ENCODE results near the gene TM9SF4.

TM9SF4 gene, protein sequence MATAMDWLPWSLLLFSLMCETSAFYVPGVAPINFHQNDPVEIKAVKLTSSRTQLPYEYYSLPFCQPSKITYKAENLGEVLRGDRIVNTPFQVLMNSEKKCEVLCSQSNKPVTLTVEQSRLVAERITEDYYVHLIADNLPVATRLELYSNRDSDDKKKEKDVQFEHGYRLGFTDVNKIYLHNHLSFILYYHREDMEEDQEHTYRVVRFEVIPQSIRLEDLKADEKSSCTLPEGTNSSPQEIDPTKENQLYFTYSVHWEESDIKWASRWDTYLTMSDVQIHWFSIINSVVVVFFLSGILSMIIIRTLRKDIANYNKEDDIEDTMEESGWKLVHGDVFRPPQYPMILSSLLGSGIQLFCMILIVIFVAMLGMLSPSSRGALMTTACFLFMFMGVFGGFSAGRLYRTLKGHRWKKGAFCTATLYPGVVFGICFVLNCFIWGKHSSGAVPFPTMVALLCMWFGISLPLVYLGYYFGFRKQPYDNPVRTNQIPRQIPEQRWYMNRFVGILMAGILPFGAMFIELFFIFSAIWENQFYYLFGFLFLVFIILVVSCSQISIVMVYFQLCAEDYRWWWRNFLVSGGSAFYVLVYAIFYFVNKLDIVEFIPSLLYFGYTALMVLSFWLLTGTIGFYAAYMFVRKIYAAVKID

DNA sequence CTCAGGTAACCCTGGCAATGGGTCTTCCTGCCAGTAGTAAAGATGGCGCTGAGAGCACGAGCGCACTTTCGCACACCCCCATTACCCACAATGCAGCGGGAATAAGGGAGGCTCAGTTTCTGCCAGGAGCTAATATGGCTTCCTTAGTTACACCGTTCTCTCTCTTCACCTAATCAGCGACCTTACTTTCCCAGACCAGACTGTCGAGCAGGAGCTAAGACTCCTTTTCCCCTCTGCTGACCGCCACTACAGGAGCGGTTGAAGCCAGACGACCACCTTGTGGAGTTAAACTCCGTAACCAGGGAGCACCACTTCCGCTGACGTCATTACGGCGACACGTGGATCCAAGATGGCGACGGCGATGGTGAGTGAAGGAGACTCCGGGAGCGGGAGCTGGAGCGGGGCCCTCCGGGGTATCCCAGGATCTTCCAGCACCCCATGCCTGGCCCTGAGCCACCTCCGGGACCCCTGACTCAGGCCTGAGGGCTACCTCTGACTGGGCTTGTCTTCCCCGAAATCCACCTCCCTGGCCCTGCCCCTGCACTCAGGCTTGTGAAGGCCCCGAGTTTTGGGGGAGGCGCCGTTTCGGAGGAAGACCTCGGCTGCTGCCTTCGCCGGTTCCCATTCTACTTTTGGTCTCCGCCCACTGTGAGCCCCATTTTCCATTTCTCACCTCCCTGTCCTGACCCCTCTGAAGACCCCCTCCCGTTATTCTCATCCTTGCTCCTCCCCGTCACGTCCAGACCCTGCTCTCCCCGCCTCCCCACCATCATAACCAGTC lies at the start of gene TM9SF4:
TSS of gene TM9SF4 (plus strand) at position 323 of the 781 bp plus-strand sequence. CDS start at position 350, 27 bp downstream.
- H3K27ac ChIP-seq (ENCODE audit: low read depth in 2 of 2, low read length in 2 of 2) = peak within 1 kb of the TSS; percentile 96 to 99
- no peaks in the 10 kb centered on the region for H3K27me3 ChIP-seq (ENCODE audit: control insufficient read depth in 2 of 2, insufficient read depth in 2 of 2, low read length in 2 of 2)
- H3K9ac ChIP-seq (ENCODE audit: low read depth in 1 of 2, low read length in 2 of 2) = peak within 1 kb of the TSS; percentile 90 to 100
- H3K36me3 ChIP-seq (ENCODE audit: control insufficient read depth in 2 of 2, insufficient read depth in 2 of 2, low read length in 2 of 2) = peaks cover 0 to 2% of the 10 kb centered on the region in 2 donors
- no peaks in the 10 kb centered on the region for H3K9me3 ChIP-seq (ENCODE audit: control insufficient read depth in 2 of 2, low read length in 2 of 2)
- H3K4me3 ChIP-seq (ENCODE audit: low read length in 2 of 2) = peak within 1 kb of the TSS; percentile 100
- peaks cover 14 to 33% of the 10 kb centered on the region in 2 donors for H3K4me1 ChIP-seq (ENCODE audit: control insufficient read depth in 2 of 2, insufficient read depth in 2 of 2, low read length in 2 of 2)

DNA sequence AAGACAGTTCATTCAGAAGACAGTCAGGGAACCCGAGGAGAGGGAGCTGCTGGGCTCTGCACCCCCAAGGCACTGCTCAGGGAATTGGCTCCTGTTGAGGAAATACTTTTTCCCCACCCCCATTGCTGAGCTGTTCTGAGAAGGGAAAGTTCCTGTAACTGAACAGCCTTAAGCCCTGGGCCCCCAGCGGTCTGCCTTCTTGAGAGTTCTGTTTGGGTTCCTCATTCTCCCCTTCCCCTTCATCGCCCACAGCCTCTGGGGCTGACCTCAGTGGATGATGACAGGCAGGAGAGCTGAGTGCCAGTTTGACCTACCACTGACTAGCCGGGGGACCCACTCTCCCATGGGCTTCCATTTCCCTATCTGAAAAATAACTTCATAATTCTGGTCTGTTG lies 46.7 kb upstream of the TM9SF4 start:
- no peak overlapping the region for H3K9ac ChIP-seq (ENCODE audit: low read depth in 1 of 2, low read length in 2 of 2)

DNA sequence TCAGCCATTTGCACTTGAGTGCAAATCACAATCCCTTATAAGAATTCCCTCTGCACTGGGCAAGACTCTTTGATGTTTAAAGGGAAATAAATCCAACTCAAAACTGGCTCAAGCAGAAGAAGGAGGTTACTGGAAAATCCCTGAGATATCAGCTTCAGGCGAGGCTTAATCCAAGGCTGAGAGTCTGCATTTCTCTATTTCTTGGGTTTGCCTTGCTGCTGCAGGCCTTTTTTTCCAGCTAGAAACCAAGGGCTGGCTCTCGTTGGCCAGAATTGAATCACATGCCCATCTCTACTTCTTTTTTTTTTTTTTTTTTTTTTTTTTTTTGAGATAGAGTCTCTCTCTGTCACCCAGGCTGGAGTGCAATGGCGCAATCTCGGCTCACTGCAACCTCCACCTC lies 45.8 kb upstream of the TM9SF4 start:
- no peaks in the 10 kb centered on the region for H3K4me1 ChIP-seq (ENCODE audit: control insufficient read depth in 2 of 2, insufficient read depth in 2 of 2, low read length in 2 of 2)
- no peaks in the 10 kb centered on the region for H3K9me3 ChIP-seq (ENCODE audit: control insufficient read depth in 2 of 2, low read length in 2 of 2)
- H3K27ac ChIP-seq (ENCODE audit: low read depth in 2 of 2, low read length in 2 of 2) = peak overlapping the region in 1 of 2 donors; percentile 56

More for the DNA sequence above, 46.7 kb upstream of the TM9SF4 start:
- Histone ChIP-seq H3K27ac (ENCODE audit: low read depth in 2 of 2, low read length in 2 of 2) (peak overlapping the region in 1 of 2 donors; percentile 56), H3K4me3 (ENCODE audit: low read length in 2 of 2) (no peak overlapping the region), H3K36me3 (ENCODE audit: control insufficient read depth in 2 of 2, insufficient read depth in 2 of 2, low read length in 2 of 2) (no peaks in the 10 kb centered on the region), H3K9me3 (ENCODE audit: control insufficient read depth in 2 of 2, low read length in 2 of 2) (no peaks in the 10 kb centered on the region), H3K27me3 (ENCODE audit: control insufficient read depth in 2 of 2, insufficient read depth in 2 of 2, low read length in 2 of 2) (peaks cover 0 to 6% of the 10 kb centered on the region in 2 donors), H3K4me1 (ENCODE audit: control insufficient read depth in 2 of 2, insufficient read depth in 2 of 2, low read length in 2 of 2) (no peaks in the 10 kb centered on the region)

DNA sequence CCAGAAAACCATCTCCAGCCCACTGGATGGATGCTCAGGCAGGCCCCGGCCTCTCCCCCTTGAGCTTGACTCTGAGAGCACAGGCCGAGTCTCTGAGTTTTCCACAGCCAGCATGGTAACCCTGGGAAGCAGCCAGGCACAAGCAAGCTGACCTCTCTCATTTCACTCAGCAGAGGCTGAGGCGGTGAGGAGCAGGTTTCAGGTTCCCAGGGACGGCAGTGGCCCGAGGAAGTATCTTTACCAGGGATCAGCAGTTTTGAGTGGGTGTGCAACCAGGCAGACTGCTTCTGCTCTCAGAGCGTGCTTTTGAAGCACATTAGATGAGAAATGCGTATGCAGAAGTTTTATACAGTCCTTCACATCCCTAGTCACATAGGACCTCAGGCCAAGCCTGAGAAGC lies 44.8 kb upstream of the TM9SF4 start:
- no peak overlapping the region for H3K4me3 ChIP-seq (ENCODE audit: low read length in 2 of 2)
- no peak overlapping the region for H3K27ac ChIP-seq (ENCODE audit: low read depth in 2 of 2, low read length in 2 of 2)
- H3K4me1 ChIP-seq (ENCODE audit: control insufficient read depth in 2 of 2, insufficient read depth in 2 of 2, low read length in 2 of 2) = no peaks in the 10 kb centered on the region
- H3K36me3 ChIP-seq (ENCODE audit: control insufficient read depth in 2 of 2, insufficient read depth in 2 of 2, low read length in 2 of 2) = no peaks in the 10 kb centered on the region
- no peaks in the 10 kb centered on the region for H3K9me3 ChIP-seq (ENCODE audit: control insufficient read depth in 2 of 2, low read length in 2 of 2)
- no peaks in the 10 kb centered on the region for H3K27me3 ChIP-seq (ENCODE audit: control insufficient read depth in 2 of 2, insufficient read depth in 2 of 2, low read length in 2 of 2)
- no peak overlapping the region for H3K9ac ChIP-seq (ENCODE audit: low read depth in 1 of 2, low read length in 2 of 2)

More for the DNA sequence above, 45.8 kb upstream of the TM9SF4 start:
- Histone ChIP-seq H3K27me3 (ENCODE audit: control insufficient read depth in 2 of 2, insufficient read depth in 2 of 2, low read length in 2 of 2) (peaks cover 0 to 4% of the 10 kb centered on the region in 2 donors), H3K4me3 (ENCODE audit: low read length in 2 of 2) (no peak overlapping the region), H3K9ac (ENCODE audit: low read depth in 1 of 2, low read length in 2 of 2) (peak overlapping the region in 1 of 2 donors; percentile 14), H3K36me3 (ENCODE audit: control insufficient read depth in 2 of 2, insufficient read depth in 2 of 2, low read length in 2 of 2) (no peaks in the 10 kb centered on the region)

DNA sequence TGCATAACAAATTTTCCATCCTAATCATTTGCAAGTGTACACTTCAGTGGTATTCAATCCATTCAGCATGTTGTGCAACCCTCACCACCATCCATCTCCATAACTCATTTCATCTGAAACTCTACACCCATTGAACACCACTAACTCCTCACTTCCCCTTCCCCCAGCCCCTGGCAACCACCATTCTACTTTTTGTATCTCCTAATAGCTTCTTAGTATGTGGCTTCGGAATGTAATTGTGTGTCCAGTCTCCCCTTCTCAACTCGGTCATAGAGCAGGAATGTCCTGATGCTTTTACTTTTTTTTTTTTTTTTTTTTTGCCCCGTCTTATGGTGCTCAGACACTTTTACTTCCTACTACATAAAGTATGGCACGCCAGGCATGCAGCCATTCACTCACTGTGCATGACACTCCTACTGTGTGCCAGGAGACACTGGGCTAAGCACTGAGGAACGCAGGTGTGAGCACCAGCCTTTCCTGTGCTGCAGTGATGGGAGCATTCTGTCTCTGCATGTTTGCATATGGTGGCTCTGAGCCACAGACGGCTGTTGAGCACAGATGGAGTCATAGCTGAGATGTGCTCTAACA lies 42.2 kb upstream of the TM9SF4 start:
- Histone ChIP-seq H3K9me3 (ENCODE audit: control insufficient read depth in 2 of 2, low read length in 2 of 2) (no peaks in the 10 kb centered on the region), H3K4me3 (ENCODE audit: low read length in 2 of 2) (no peak overlapping the region), H3K27ac (ENCODE audit: low read depth in 2 of 2, low read length in 2 of 2) (no peak overlapping the region), H3K4me1 (ENCODE audit: control insufficient read depth in 2 of 2, insufficient read depth in 2 of 2, low read length in 2 of 2) (no peaks in the 10 kb centered on the region), H3K36me3 (ENCODE audit: control insufficient read depth in 2 of 2, insufficient read depth in 2 of 2, low read length in 2 of 2) (no peaks in the 10 kb centered on the region), H3K27me3 (ENCODE audit: control insufficient read depth in 2 of 2, insufficient read depth in 2 of 2, low read length in 2 of 2) (peaks cover 0 to 2% of the 10 kb centered on the region in 2 donors), H3K9ac (ENCODE audit: low read depth in 1 of 2, low read length in 2 of 2) (no peak overlapping the region)

DNA sequence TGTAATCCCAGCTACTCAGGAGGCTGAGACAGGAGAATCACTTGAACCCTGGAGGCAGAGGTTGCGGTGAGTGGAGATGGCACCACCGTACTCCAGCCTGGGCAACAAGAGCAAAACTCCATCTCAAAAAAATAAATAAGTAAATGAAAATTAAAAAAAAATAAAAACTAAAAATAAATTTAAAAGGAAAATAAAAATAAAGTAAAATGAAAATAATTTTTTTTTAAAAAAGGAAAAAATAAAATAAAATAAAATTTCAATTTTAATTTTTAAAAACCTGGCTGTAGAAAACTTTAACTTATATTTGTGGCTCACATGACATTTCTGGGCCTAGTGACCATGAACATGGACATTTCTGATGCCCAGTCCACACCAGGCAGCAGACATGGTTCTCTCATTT lies 41.3 kb upstream of the TM9SF4 start:
- Histone ChIP-seq H3K4me3 (ENCODE audit: low read length in 2 of 2) (no peak overlapping the region), H3K27ac (ENCODE audit: low read depth in 2 of 2, low read length in 2 of 2) (no peak overlapping the region), H3K9ac (ENCODE audit: low read depth in 1 of 2, low read length in 2 of 2) (no peak overlapping the region), H3K9me3 (ENCODE audit: control insufficient read depth in 2 of 2, low read length in 2 of 2) (no peaks in the 10 kb centered on the region), H3K27me3 (ENCODE audit: control insufficient read depth in 2 of 2, insufficient read depth in 2 of 2, low read length in 2 of 2) (peaks cover 0 to 2% of the 10 kb centered on the region in 2 donors), H3K36me3 (ENCODE audit: control insufficient read depth in 2 of 2, insufficient read depth in 2 of 2, low read length in 2 of 2) (no peaks in the 10 kb centered on the region), H3K4me1 (ENCODE audit: control insufficient read depth in 2 of 2, insufficient read depth in 2 of 2, low read length in 2 of 2) (no peaks in the 10 kb centered on the region)

DNA sequence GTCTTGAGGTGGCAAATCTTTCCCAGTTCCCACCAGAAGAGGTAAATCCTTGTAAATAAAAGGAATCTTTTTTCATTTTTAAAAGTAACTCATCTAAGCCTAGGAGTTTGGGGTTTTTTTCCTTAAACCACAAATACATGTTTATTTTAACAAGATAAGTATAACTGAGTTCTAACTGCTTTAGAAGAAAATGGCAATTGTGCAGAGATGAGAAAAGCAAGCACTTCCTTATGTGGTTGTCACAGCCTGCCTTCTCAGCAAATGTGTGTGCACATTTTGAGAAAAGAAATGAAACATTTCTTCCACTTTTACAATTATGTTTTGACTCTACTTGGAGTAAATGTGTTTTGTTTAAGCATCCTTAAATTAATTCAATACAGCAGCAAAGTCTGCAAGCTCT lies 39.8 kb upstream of the TM9SF4 start:
- H3K27ac ChIP-seq (ENCODE audit: low read depth in 2 of 2, low read length in 2 of 2) = no peak overlapping the region
- peaks cover 0 to 2% of the 10 kb centered on the region in 2 donors for H3K27me3 ChIP-seq (ENCODE audit: control insufficient read depth in 2 of 2, insufficient read depth in 2 of 2, low read length in 2 of 2)
- no peak overlapping the region for H3K9ac ChIP-seq (ENCODE audit: low read depth in 1 of 2, low read length in 2 of 2)
- H3K36me3 ChIP-seq (ENCODE audit: control insufficient read depth in 2 of 2, insufficient read depth in 2 of 2, low read length in 2 of 2) = peaks cover 0 to 2% of the 10 kb centered on the region in 2 donors
- H3K4me3 ChIP-seq (ENCODE audit: low read length in 2 of 2) = no peak overlapping the region
- no peaks in the 10 kb centered on the region for H3K4me1 ChIP-seq (ENCODE audit: control insufficient read depth in 2 of 2, insufficient read depth in 2 of 2, low read length in 2 of 2)
- no peaks in the 10 kb centered on the region for H3K9me3 ChIP-seq (ENCODE audit: control insufficient read depth in 2 of 2, low read length in 2 of 2)

DNA sequence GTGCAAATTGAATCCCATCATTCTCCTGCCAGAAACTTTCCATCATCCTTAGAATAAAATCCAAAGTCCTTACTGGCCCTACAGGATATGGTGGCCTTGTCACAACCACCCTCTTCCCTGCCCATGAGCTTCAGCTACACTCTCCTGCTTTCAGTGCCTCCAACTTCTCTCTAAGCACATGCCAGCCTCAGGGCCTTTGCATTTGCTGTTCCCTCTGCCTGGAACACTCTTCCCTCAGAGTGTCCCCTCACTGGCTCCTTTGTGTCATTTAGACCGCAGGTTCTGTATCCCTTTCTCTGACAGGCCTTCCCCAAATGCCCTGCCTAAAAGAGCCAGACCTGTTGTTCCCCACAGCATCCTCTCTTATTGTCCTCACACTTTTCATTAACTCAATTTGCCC lies 39.2 kb upstream of the TM9SF4 start:
- Histone ChIP-seq H3K27me3 (ENCODE audit: control insufficient read depth in 2 of 2, insufficient read depth in 2 of 2, low read length in 2 of 2) (peaks cover 0 to 2% of the 10 kb centered on the region in 2 donors), H3K9me3 (ENCODE audit: control insufficient read depth in 2 of 2, low read length in 2 of 2) (no peaks in the 10 kb centered on the region), H3K9ac (ENCODE audit: low read depth in 1 of 2, low read length in 2 of 2) (no peak overlapping the region), H3K4me3 (ENCODE audit: low read length in 2 of 2) (no peak overlapping the region), H3K27ac (ENCODE audit: low read depth in 2 of 2, low read length in 2 of 2) (no peak overlapping the region), H3K36me3 (ENCODE audit: control insufficient read depth in 2 of 2, insufficient read depth in 2 of 2, low read length in 2 of 2) (peaks cover 0 to 2% of the 10 kb centered on the region in 2 donors), H3K4me1 (ENCODE audit: control insufficient read depth in 2 of 2, insufficient read depth in 2 of 2, low read length in 2 of 2) (no peaks in the 10 kb centered on the region)

DNA sequence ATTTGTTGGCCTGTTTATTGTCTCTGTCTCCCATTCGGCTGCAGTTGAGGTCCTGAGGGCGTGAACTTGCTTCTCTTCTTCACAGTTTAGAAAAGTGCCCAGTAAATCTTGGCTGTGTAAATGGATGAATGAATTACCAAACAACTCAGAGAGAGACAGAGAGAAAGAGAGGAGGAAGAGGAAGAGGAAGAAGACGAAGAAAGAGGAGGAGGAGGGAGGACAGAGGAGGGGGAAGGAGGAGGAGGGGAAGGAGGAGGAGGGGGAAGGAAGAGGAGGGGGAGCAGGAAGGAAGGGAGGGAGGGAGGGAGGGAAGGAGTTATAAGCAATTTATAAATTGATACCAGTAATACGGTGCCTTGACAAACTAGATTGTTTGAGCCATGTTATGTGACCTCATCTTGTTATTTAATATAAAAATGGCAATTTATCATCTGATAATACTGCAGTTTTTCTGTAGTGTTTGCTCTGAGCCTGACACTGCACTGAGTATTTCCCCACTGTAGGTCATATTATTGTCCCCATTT lies 38.8 kb upstream of the TM9SF4 start:
- no peak overlapping the region for H3K4me3 ChIP-seq (ENCODE audit: low read length in 2 of 2)
- no peaks in the 10 kb centered on the region for H3K4me1 ChIP-seq (ENCODE audit: control insufficient read depth in 2 of 2, insufficient read depth in 2 of 2, low read length in 2 of 2)
- no peaks in the 10 kb centered on the region for H3K9me3 ChIP-seq (ENCODE audit: control insufficient read depth in 2 of 2, low read length in 2 of 2)
- H3K9ac ChIP-seq (ENCODE audit: low read depth in 1 of 2, low read length in 2 of 2) = no peak overlapping the region
- peaks cover 0 to 2% of the 10 kb centered on the region in 2 donors for H3K36me3 ChIP-seq (ENCODE audit: control insufficient read depth in 2 of 2, insufficient read depth in 2 of 2, low read length in 2 of 2)
- H3K27me3 ChIP-seq (ENCODE audit: control insufficient read depth in 2 of 2, insufficient read depth in 2 of 2, low read length in 2 of 2) = peaks cover 0 to 2% of the 10 kb centered on the region in 2 donors
- H3K27ac ChIP-seq (ENCODE audit: low read depth in 2 of 2, low read length in 2 of 2) = no peak overlapping the region
